GM18951 (cell line): ENCODE results near the gene CXXC5.

Experiments
- POLR2A ChIP-seq: IDR thresholded peaks from 4 replicates; pipeline ENCODE4 v1.6.1; 2011; ENCODE audit warnings: mild to moderate bottlenecking; ENCODE audit not compliant: insufficient read length, insufficient read depth; ENCODE audit errors: extremely low read depth
- in situ Hi-C: fragments of 300-500 bp; cut with MboI; formaldehyde crosslinking; loops from one replicate; pipeline ENCODE4 v1.12.0; 2022; ENCODE audit warnings: low sequenced_read_pairs, mixed read lengths, inconsistent platforms; ENCODE audit not compliant: unreplicated experiment

The CXXC5 gene

GRCh38 chr5:139641116-139642080 lies 6.8 kb upstream of the CXXC5 start:
- in situ Hi-C loops, result no loop called here
- TF ChIP-seq POLR2A, result no peak

- TF ChIP-seq POLR2A, result no peak
- in situ Hi-C loops, result no loop called here
Observed at GRCh38 chr5:139642213-139642612, 5.9 kb upstream of the CXXC5 start.

GRCh38 chr5:139642891-139643871 lies 5.0 kb upstream of the CXXC5 start:
- TF ChIP-seq POLR2A, result no peak
- in situ Hi-C loops, result no loop called here

- no peak for TF ChIP-seq POLR2A
- in situ Hi-C loops, result no loop called here
Observed at GRCh38 chr5:139644001-139644456, 4.1 kb upstream of the CXXC5 start.

- no peak for TF ChIP-seq POLR2A
- in situ Hi-C loops, result loop anchor here (5.0 kb wide), 1 partner anchor 62 kb away; no protein-coding TSS in a partner anchor
Observed at GRCh38 chr5:139644646-139645429, 3.3 kb upstream of the CXXC5 start.

GRCh38 chr5:139645430-139645871 lies 2.7 kb upstream of the CXXC5 start:
- in situ Hi-C loops, result loop anchor here (5.0 kb wide), 1 partner anchor 62 kb away; no protein-coding TSS in a partner anchor
- TF ChIP-seq POLR2A, result no peak

- no peak for TF ChIP-seq POLR2A
- in situ Hi-C loops, result loop anchor here (5.0 kb wide), 1 partner anchor 61 kb away; no protein-coding TSS in a partner anchor
Observed at GRCh38 chr5:139646111-139646510, 2.0 kb upstream of the CXXC5 start.

GRCh38 chr5:139646912-139647505 lies 1.1 kb upstream of the CXXC5 start:
- in situ Hi-C loops, result loop anchor here (5.0 kb wide), 1 partner anchor 60 kb away; no protein-coding TSS in a partner anchor

GRCh38 chr5:139647506-139648204 lies 494 bp upstream of the CXXC5 start:
- in situ Hi-C loops, result loop anchor here (5.0 kb wide), 1 partner anchor 60 kb away; no protein-coding TSS in a partner anchor
- no peak for TF ChIP-seq POLR2A

More at GRCh38 chr5:139646912-139647505, 1.1 kb upstream of the CXXC5 start:
- TF ChIP-seq POLR2A, result no peak

GRCh38 chr5:139649082-139649991 lies 1.2 kb downstream of the CXXC5 start:
- TF ChIP-seq POLR2A, result peak; percentile 4
- in situ Hi-C loops, result loop anchor here (5.0 kb wide), 1 partner anchor 58 kb away; no protein-coding TSS in a partner anchor

GRCh38 chr5:139650031-139650688 lies 2.0 kb downstream of the CXXC5 start:
- TF ChIP-seq POLR2A, result peak; percentile 37
- in situ Hi-C loops, result no loop called here
